Sigmoid colon (tissue), 4 donors: ENCODE results near the gene B4GALT3.

Experiments
- EP300 ChIP-seq, 4 donors: sonication (generic); formaldehyde crosslinking; IDR thresholded peaks; one replicate each; pipeline ENCODE4 v1.6.1; 2017; ENCODE audit warnings: antibody characterized with exemption in 4 of 4
- POLR2A ChIP-seq, 2 donors: fragments of 450-650 bp; IDR thresholded peaks; one replicate each; pipeline ENCODE4 v1.6.1; 2016; ENCODE audit warnings: antibody characterized with exemption in 2 of 2, mild to moderate bottlenecking in 2 of 2, moderate library complexity in 2 of 2
- POLR2AphosphoS5 ChIP-seq, 4 donors: sonication (generic); formaldehyde crosslinking; IDR thresholded peaks; one replicate each; pipeline ENCODE4 v1.6.1; 2017; ENCODE audit warnings: antibody characterized with exemption in 4 of 4
- TF ChIP-seq, protein P1 (sequence below), 4 experiments: fragments of 450-650 bp in 3 of 4; fragments of 200-600 bp in 1 of 4; IDR thresholded peaks; one replicate each; pipeline ENCODE4 v1.5.1; 2016 to 2019; ENCODE audit warnings: antibody characterized with exemption in 4 of 4, mild to moderate bottlenecking in 3 of 4, moderate library complexity in 2 of 4

DNA sequence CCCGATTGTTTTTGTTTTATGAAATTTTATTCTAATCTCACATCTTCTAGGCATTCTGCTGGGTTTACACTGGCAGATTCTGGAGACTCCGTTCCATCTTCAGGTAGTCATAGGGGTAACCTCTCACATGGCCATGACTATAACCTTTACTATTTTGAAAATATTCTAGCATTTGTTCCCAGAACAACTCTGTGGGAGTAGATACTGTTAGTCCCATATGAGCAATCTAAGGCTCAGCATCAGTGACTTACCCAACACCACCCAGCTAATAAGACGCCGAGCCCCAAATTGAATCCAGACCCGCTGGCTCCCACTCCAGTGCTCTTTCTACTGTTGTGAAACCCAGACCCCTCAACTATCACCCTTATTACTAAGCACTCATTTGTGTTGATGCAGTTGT lies 11.7 kb upstream of the B4GALT3 start:
- TF ChIP-seq EP300 (IDR thresholded peaks at IDR 0.05) (no peak), POLR2A (IDR thresholded peaks at IDR 0.05) (no peak), POLR2AphosphoS5 (IDR thresholded peaks at IDR 0.05) (no peak)
- TF ChIP-seq, protein P1, sequence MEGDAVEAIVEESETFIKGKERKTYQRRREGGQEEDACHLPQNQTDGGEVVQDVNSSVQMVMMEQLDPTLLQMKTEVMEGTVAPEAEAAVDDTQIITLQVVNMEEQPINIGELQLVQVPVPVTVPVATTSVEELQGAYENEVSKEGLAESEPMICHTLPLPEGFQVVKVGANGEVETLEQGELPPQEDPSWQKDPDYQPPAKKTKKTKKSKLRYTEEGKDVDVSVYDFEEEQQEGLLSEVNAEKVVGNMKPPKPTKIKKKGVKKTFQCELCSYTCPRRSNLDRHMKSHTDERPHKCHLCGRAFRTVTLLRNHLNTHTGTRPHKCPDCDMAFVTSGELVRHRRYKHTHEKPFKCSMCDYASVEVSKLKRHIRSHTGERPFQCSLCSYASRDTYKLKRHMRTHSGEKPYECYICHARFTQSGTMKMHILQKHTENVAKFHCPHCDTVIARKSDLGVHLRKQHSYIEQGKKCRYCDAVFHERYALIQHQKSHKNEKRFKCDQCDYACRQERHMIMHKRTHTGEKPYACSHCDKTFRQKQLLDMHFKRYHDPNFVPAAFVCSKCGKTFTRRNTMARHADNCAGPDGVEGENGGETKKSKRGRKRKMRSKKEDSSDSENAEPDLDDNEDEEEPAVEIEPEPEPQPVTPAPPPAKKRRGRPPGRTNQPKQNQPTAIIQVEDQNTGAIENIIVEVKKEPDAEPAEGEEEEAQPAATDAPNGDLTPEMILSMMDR (IDR thresholded peaks at IDR 0.05) = no peak
